ENCODE measurements around the gene CRELD2.

GRCh38 chr22:49962751-49963646 lies 44.6 kb downstream of the CRELD2 start:
- TF ChIP-seq CTCF (IDR thresholded peaks at IDR 0.05) (no peak), POLR2A (IDR thresholded peaks at IDR 0.05) (no peak), POLR2AphosphoS5 (IDR thresholded peaks at IDR 0.05) (no peak), EP300 (IDR thresholded peaks at IDR 0.05) (no peak)

Measured in stomach (tissue), 4 donors.